IMR-90 (cell line): ENCODE results near the gene NKIRAS1.

ENCODE experiments used
- BHLHE40 ChIP-seq: fragments of 150-350 bp; IDR thresholded peaks from 2 replicates; pipeline ENCODE4 v1.6.1; 2016; ENCODE audit warnings: mild to moderate bottlenecking, low read depth, low read length
- CHD1 ChIP-seq: IDR thresholded peaks from 2 replicates; pipeline ENCODE4 v1.6.1; 2012; ENCODE audit warnings: low read depth, low read length, improper control_type of control experiment
- FOS ChIP-seq: fragments of 150-350 bp; IDR thresholded peaks from 2 replicates; pipeline ENCODE4 v1.6.1; 2016; ENCODE audit warnings: low read depth, low read length
- MAZ ChIP-seq: IDR thresholded peaks from 2 replicates; pipeline ENCODE4 v1.6.1; 2012; ENCODE audit warnings: low read depth, mild to moderate bottlenecking, low read length, improper control_type of control experiment, moderate library complexity, borderline replicate concordance
- MXI1 ChIP-seq: IDR thresholded peaks from 2 replicates; pipeline ENCODE4 v1.6.1; 2012; ENCODE audit warnings: low read depth, mild to moderate bottlenecking, low read length, moderate library complexity, borderline replicate concordance
- POLR2A ChIP-seq: IDR thresholded peaks from 2 replicates; pipeline ENCODE4 v1.6.1; 2012; ENCODE audit warnings: mild to moderate bottlenecking, low read depth, low read length
- RAD21 ChIP-seq: IDR thresholded peaks from 2 replicates; pipeline ENCODE4 v1.6.1; 2012; ENCODE audit warnings: low read length, improper control_type of control experiment
- RFX5 ChIP-seq: IDR thresholded peaks from 2 replicates; pipeline ENCODE4 v1.8.0; 2012; ENCODE audit warnings: low read depth, mild to moderate bottlenecking, low read length, moderate library complexity
- SMC3 ChIP-seq: fragments of 150-350 bp; IDR thresholded peaks from 2 replicates; pipeline ENCODE4 v1.6.1; 2016; ENCODE audit warnings: low read depth, mild to moderate bottlenecking, antibody characterized with exemption, low read length, moderate library complexity
- TF ChIP-seq, protein P1 (sequence below): conservative IDR thresholded peaks from 2 replicates; pipeline ENCODE4 v1.5.1; 2012; ENCODE audit warnings: mild to moderate bottlenecking, low read depth, low read length, improper control_type of control experiment
- TF ChIP-seq, protein P2 (sequence below): fragments of 150-350 bp; IDR thresholded peaks from 2 replicates; pipeline ENCODE4 v1.6.1; 2017; ENCODE audit warnings: mild to moderate bottlenecking, antibody characterized with exemption, low read length, low read depth

DNA sequence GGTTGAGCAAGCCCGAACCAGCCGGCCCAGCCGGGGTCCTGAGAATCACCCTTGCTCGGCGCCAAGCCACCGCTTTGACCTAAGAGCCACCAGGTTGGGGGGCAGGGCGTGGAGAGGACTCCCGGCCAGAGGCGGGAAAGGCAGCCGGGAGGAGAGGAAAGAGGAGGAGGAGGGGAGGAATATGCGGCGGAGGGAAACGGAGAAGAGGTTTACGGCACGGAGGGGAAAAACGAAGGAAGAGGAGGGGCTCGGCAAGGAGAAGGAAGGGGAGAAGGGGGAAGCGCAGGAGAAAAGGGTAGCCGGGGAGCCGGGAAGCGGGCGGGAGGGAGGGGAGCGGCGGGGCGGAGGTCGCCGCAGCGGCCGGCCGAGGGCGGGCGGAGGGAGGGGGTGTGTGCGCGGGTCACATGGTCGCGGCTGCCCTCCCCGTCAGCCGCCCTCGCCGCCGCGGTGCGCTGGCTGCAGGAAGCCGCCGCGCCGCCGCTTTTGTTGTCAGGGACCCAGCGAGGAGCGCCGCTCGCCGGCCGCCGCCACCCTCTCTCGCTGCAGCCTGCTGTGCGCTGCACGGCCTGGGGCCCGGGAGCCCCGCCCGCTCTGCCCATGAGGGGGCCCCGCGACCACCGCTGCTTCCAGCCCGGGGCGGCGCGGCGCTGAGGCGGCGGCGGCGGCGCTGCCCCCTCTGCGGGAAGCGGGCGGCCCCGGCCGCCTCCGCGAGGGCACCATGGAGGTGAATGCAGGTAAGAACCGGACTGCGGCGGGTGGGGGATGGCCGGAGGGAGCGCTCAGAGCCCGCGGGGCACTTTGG is 28.3 kb upstream of the NKIRAS1 start, which contains the start of gene NR1D2:
- TF ChIP-seq, protein P1, sequence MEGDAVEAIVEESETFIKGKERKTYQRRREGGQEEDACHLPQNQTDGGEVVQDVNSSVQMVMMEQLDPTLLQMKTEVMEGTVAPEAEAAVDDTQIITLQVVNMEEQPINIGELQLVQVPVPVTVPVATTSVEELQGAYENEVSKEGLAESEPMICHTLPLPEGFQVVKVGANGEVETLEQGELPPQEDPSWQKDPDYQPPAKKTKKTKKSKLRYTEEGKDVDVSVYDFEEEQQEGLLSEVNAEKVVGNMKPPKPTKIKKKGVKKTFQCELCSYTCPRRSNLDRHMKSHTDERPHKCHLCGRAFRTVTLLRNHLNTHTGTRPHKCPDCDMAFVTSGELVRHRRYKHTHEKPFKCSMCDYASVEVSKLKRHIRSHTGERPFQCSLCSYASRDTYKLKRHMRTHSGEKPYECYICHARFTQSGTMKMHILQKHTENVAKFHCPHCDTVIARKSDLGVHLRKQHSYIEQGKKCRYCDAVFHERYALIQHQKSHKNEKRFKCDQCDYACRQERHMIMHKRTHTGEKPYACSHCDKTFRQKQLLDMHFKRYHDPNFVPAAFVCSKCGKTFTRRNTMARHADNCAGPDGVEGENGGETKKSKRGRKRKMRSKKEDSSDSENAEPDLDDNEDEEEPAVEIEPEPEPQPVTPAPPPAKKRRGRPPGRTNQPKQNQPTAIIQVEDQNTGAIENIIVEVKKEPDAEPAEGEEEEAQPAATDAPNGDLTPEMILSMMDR = no peak
- TF ChIP-seq POLR2A (peak; percentile 91), SMC3 (no peak), RFX5 (no peak), FOS (no peak), MXI1 (peak; percentile 58; the same call in 1 of the 2 replicates), MAZ (no peak; the same call in 1 of the 2 replicates), RAD21 (no peak), CHD1 (no peak), BHLHE40 (no peak)
- TF ChIP-seq, protein P2, sequence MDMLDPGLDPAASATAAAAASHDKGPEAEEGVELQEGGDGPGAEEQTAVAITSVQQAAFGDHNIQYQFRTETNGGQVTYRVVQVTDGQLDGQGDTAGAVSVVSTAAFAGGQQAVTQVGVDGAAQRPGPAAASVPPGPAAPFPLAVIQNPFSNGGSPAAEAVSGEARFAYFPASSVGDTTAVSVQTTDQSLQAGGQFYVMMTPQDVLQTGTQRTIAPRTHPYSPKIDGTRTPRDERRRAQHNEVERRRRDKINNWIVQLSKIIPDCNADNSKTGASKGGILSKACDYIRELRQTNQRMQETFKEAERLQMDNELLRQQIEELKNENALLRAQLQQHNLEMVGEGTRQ = peak; percentile 83
